GM18502 (cell line): ENCODE measurements around the gene ACACA.
"Not testable (repeated sequence)": the region's sequence is repeated elsewhere in the genome, so short reads cannot be mapped to it uniquely, and the experiment has no call there.

ENCODE experiments used
- ATAC-seq: cut with Tn5 transposase; IDR thresholded peaks from one replicate; pipeline ENCODE4 v1.9.1; 2021; ENCODE audit warnings: mild to moderate bottlenecking; ENCODE audit not compliant: unreplicated experiment, poor library complexity

The ACACA gene

DNA sequence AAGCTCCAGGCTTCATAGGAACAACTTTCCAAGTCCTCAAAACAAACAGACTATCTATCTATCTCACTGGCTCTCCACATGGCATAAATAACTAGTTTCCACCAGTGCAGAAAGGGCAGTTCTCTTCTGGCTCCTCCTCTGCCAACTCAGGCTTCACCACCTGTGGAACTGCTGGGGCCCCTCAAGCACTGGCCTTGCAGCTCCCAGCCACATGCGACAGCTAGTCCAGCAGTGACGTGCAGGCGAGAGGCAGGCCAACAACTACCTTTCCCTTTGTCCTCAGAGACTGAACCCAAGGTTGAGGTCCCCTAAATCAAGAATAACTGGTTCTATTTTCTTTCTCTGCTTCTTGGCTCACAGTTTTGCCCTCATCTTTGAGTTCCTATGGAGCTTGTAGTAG is 320.3 kb downstream of the ACACA start:
- ATAC-seq = no peak

- ATAC-seq = no peak
Observed at GRCh38 chr17:37084372-37084771, 322.3 kb downstream of the ACACA start.

DNA sequence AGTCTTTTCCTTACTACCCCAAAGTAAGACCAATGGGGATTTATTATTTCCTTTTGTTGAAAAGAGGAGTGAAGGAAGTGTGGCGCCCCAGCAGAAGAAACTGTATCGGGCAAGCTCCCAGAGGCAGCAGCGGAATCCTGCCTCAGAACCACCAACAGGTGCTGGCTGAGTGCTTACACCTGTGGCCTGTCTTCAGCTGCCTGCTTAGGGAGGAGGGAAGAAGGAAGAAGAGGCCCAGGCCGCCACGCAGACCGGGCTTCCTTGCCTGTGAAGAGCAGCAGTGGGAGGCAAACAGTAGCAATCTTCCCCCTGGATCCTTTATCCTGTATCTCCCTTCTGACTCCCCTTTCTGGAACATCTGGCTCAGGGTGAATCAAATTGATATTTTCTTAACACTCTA is 323.2 kb downstream of the ACACA start:
- no peak for ATAC-seq

DNA sequence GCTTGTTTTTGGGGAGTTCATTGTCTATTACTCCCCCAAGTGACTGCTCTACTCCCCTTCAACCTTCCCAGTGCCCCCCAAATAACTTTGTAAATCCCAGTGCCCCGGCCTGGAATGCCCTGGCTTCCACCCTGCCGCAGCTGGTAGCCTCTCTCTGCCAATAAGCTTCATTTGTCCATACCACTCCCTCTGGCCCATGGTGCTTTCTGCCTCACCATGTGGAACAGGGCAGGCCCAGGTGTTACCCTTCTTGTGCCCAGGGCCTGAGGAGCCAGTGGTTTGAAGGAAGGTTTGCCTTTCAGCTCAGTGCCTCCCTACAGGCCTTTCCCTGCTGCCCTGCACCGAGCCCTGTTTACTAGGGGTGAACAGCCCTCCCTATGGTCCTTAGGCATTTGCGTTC is 323.7 kb downstream of the ACACA start:
- no peak for ATAC-seq

- no peak for ATAC-seq
Observed at GRCh38 chr17:37082311-37082860, 324.2 kb downstream of the ACACA start.

DNA sequence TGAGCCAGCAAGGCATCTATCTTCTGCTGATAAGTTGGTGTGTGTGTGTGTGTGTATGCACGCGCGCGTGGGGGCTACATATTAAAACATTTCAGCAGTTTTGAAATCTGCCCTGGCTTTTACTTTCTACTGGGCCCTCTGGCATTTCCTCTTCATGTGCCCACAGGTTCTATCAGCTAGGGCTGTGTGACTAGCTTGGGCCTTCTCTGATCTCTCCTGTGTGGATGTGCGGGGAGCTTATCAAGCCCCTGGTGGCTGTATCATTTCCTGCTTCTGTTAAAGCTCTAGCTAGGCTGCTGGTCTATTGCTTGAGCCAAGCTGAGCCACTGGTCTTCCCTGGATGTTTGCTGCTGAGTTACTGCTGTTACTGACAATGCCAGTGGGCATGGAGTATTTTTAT is 325.3 kb downstream of the ACACA start:
- ATAC-seq = no peak

DNA sequence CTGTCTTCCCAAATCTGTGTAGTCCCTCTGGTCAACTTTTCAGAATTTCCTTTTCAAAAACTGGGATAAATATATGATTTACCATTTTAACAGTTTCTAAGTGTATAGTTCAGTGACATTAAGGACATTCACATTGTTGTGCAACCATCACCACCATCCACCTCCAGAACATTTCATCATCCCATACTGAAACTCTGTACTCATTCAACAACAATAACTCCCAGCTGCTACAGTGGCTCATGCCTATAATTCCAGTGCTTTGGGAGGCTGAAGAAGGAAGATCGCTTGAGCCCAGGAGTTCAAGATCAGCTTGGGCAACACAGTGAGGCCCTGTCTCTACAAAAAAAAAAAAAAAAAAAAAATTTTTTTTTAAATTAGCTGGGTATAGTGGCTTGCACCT is 326.9 kb downstream of the ACACA start:
- no peak for ATAC-seq

DNA sequence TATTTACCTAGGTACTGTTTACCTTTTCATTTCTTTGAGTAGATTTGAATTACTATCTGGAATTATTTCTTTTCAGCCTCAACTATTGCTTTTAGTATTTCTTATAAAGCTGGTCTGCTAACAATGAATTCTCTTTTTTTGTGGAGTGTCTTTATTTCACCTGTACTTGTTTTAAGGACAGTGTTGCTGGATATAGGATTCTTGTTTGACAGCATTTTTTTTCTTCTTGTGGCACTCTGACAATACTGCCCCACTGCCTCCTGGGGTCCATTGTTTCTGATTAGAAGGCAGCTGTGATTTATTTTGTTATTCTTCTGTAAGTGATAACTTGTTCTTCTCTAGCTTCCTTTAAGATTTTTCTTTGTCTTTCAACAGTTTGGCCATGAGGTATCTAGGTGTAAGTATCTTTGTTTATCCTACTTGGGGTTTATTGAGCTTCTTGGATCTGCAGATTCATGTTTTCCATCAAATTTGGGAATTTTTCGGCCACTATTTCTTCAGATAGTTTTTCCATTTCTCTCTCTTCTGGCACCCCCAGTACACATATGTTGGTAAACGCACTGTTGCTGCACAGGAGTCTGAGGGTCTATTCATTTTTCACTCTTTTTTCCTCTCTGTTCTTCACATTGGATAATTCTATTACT is 327.4 kb downstream of the ACACA start:
- no peak for ATAC-seq

GRCh38 chr17:37073464-37073863 is 333.2 kb downstream of the ACACA start:
- ATAC-seq = not testable (repeated sequence)

- ATAC-seq = no peak
Observed at GRCh38 chr17:37069087-37069486, 337.5 kb downstream of the ACACA start.

DNA sequence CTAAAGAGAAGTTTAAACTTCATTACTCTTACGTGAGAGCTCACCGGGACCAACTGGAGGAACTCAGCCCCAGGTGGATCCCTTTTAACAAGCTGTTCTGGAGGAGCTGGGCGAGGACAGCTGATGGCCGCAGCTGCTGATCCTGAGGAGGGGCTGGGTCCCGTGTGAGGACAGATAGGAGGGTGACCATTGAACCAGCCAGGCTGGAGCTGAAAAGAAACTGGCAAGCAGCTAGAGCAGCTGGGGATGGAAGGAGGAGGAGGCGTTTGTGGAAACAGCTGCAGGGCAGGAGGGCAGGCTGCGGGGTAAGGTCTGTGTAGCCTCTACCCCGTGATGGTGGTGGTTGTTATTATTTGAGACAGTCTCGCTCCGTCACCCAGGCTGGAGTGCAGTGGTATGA is 338.4 kb downstream of the ACACA start:
- ATAC-seq = no peak

DNA sequence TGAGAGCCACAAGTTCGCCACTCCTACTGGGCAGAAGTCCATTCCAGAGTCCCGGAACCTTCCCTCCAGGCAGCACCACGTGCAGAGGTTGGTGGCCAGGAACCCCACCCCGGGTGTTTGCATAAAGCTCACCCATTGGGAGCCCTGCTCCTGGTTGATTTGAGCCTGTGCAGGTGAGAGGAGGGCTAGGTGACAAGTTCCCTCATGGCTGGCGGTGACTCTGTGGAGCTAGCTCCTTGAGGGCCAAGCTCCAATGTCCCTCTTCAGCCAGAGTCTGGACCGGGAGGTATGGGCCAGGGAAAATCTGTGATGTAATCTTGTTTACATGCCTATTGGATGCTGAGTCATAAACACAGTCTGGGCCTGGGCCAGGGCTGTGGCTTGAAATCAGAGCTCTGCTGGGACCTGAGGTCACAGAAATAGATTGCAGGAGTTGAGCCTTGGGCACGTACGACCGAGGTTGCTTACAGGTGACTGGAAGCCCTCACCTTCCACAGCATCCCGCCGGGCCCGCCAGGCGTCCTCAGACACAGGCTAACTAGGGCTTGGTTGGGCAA is 339.0 kb downstream of the ACACA start:
- no peak for ATAC-seq

DNA sequence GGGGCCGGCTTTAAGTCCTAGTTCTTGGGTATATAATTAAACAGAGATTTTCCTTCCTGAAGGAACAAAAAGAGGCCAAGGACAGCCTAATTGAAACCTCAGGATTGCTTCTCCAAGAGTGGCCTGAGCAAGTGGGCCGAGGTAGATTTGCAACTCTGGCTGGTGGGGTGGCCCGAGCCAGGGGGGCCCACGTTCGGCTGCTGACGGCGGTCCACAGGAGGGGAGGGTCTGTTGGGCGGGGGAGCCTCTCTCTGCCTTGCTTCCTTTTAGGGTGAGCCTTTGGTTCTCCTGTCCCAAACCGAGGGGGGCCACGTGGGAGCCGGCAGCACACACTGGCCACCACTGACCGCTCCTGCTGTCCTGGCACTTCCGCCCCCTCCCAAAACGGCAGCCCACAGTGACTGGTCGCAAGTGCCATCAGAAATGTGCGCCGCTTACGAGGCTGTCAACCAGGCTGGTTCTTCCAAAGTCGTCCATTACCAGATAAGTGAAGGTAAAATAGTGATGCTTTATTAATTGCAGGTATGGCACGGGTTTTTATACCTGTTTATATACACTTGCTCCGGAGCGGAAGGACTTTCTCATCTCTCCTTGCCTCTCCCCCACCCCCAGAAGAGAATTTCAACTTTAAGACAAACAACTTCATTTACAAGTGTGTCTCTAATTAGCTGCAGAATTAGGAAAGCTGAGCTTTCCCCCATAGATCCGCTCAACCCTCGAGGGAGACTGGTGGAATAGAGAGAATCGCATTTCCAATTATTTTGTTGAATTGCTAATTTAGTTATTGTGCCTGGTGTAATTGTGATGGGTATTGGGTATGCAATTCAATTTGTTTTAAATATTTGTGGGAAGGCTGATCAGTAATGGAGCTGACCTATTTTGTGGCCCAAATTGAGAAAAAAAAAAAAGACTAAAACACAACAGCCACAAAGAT is 340.0 kb downstream of the ACACA start:
- ATAC-seq = no peak

DNA sequence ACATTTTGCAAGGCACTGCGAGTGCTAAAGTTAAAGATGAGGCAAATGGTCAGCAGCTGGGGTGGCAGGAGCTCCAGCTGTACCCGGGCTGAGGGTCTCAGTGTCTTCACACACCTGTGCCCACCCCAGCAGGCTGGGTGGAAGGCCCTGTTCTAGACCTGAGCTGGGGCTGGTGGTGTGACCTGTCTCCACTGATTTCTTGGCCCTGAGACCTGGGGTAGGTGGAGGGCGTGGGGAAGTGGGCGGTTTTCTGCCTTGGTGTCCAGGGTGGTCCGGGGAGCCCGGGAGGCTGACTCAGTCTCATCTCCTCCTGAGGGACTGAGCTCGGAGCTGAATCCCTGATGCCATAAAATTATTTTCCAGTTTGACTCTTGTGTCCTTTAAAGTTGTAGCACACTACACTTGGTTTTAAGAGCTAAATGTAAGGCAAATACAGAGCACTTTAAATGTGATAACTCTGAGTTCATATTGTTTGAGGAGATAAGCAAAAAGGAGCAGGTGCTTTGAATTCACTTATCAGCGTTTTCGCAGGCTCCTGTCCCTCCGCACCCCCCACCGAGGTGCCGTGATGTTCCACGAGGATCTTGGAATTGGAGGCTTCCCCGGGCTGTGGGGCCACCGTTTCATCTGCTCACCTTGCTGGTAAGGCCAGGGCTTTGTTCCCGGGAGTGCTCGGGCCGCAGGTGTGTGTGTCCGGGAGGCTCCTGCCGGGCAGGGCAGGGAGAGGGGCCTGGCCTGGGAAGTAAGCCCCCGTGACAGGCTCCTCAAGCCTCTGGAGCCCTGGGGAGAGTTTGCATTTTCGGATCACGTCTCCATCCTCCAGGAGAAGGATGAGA is 340.9 kb downstream of the ACACA start:
- no peak for ATAC-seq

- ATAC-seq = no peak
Observed at GRCh38 chr17:37064956-37065355, 341.7 kb downstream of the ACACA start.

DNA sequence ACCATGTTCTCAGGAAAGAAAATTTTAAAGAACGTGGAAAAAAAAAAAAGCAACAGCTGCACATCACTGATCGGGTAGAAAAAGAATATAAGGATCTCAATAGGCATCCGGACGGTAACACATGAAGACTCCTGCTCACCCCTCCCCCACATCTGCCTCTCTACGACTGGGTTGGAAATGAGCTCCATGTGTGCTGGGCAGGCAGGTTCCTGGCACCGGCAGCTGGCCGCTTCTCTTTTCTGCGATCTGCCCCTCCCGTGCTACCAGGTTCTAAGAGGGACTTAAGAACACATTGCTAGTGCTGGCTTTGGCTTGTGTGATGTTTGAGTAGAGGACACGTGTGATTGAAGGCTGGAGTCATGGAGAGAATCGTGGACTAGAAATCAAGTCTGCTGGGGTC is 342.4 kb downstream of the ACACA start:
- ATAC-seq = no peak

- no peak for ATAC-seq
Observed at GRCh38 chr17:37062021-37062420, 344.6 kb downstream of the ACACA start.

DNA sequence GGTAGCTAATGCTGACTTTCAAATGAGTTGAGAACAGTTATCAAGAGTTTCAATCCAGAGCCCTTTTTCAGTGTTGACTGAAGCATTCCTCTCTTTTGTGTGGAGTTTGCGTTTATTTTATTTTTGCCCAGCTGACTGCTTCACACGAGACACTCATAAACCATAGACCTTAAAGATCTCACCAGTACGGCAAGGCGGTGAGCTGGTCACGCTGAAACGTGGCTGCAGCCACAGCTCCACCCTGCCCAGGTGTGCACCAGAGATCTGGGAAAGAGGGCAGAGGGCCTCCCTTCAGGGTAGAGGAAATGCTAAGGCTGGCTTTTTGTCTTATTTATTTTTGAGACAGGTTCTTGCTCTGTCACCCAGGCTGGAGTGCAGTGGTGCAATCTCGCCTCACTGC is 345.7 kb downstream of the ACACA start:
- no peak for ATAC-seq

DNA sequence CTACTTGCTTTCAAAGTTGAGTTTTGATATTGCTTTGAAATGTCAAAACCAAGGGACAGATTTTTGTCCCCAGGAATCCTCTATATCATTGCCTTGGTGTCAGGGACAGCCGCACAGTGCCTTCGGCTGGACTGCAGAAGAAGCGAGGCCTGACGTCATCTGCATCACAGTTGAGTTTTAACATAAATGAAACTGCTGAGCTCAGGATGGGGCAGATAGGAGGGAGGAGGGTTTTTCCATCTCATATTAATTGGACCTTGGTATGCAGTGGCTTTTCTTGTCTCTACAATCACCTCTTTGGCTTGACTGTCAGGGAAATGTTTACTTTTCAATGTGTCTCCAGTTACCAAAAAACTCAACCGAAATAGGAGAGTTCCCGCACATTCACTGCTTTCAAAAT is 346.5 kb downstream of the ACACA start:
- ATAC-seq = no peak

GRCh38 chr17:37059493-37059892 is 347.1 kb downstream of the ACACA start:
- no peak for ATAC-seq
